HEK293 (cell line): ENCODE results near the gene PGP.

Experiments used
- AEBP2 ChIP-seq: fragments of 450-650 bp; formaldehyde crosslinking; IDR thresholded peaks from 2 replicates; pipeline ENCODE4 v1.5.1; 2016; ENCODE audit warnings: missing biosample characterization, missing genetic modification characterization, borderline replicate concordance
- IKZF3 ChIP-seq: fragments of 450-650 bp; IDR thresholded peaks from 2 replicates; pipeline ENCODE4 v1.5.0; 2018; ENCODE audit warnings: missing biosample characterization, mild to moderate bottlenecking, missing genetic modification characterization, moderate library complexity
- KLF7 ChIP-seq: fragments of 450-650 bp; formaldehyde crosslinking; IDR thresholded peaks from 2 replicates; pipeline ENCODE4 v1.5.1; 2016; ENCODE audit warnings: missing biosample characterization, missing genetic modification characterization, borderline replicate concordance
- MYNN ChIP-seq: fragments of 450-650 bp; formaldehyde crosslinking; IDR thresholded peaks from 2 replicates; pipeline ENCODE4 v1.5.1; 2016; ENCODE audit warnings: missing biosample characterization, missing genetic modification characterization, borderline replicate concordance
- PRDM6 ChIP-seq: fragments of 450-650 bp; formaldehyde crosslinking; IDR thresholded peaks from 2 replicates; pipeline ENCODE4 v1.5.1; 2017; ENCODE audit warnings: missing biosample characterization, missing genetic modification characterization
- SP3 ChIP-seq: fragments of 450-650 bp; formaldehyde crosslinking; IDR thresholded peaks from 2 replicates; pipeline ENCODE4 v1.5.1; 2016; ENCODE audit warnings: missing biosample characterization, missing genetic modification characterization
- ZFP3 ChIP-seq: fragments of 450-650 bp; formaldehyde crosslinking; IDR thresholded peaks from 2 replicates; pipeline ENCODE4 v1.5.1; 2016; ENCODE audit warnings: low read depth, missing biosample characterization, missing genetic modification characterization
- ZNF121 ChIP-seq: fragments of 450-650 bp; formaldehyde crosslinking; IDR thresholded peaks from 2 replicates; pipeline ENCODE4 v1.5.1; 2016; ENCODE audit warnings: missing biosample characterization, missing genetic modification characterization
- ZNF148 ChIP-seq: fragments of 450-650 bp; formaldehyde crosslinking; IDR thresholded peaks from 2 replicates; pipeline ENCODE4 v1.5.0; 2017; ENCODE audit warnings: missing biosample characterization, missing genetic modification characterization, borderline replicate concordance
- ZNF174 ChIP-seq: fragments of 450-650 bp; formaldehyde crosslinking; IDR thresholded peaks from 2 replicates; pipeline ENCODE4 v1.5.0; 2017; ENCODE audit warnings: missing biosample characterization, mild to moderate bottlenecking, missing genetic modification characterization
- ZNF23 ChIP-seq: fragments of 450-650 bp; formaldehyde crosslinking; IDR thresholded peaks from 2 replicates; pipeline ENCODE4 v1.5.1; 2016; ENCODE audit warnings: missing biosample characterization, missing genetic modification characterization, borderline replicate concordance
- ZNF311 ChIP-seq: fragments of 450-650 bp; formaldehyde crosslinking; IDR thresholded peaks from 2 replicates; pipeline ENCODE4 v1.5.1; 2017; ENCODE audit warnings: missing biosample characterization, missing genetic modification characterization, borderline replicate concordance
- ZNF366 ChIP-seq: fragments of 450-650 bp; formaldehyde crosslinking; conservative IDR thresholded peaks from 2 replicates; pipeline ENCODE4 v1.5.1; 2016; ENCODE audit warnings: missing biosample characterization, missing genetic modification characterization
- ZNF404 ChIP-seq: fragments of 450-650 bp; formaldehyde crosslinking; IDR thresholded peaks from 2 replicates; pipeline ENCODE4 v1.5.1; 2017; ENCODE audit warnings: missing biosample characterization, missing genetic modification characterization
- ZNF513 ChIP-seq: fragments of 450-650 bp; IDR thresholded peaks from 2 replicates; pipeline ENCODE4 v1.5.1; 2018; ENCODE audit warnings: missing biosample characterization, missing genetic modification characterization
- ZNF529 ChIP-seq: fragments of 450-650 bp; formaldehyde crosslinking; IDR thresholded peaks from 2 replicates; pipeline ENCODE4 v1.5.1; 2017; ENCODE audit warnings: missing genetic modification characterization, missing biosample characterization; ENCODE audit not compliant: insufficient replicate concordance
- ZNF580 ChIP-seq: fragments of 450-650 bp; formaldehyde crosslinking; IDR thresholded peaks from 2 replicates; pipeline ENCODE4 v1.5.1; 2016; ENCODE audit warnings: missing biosample characterization, missing genetic modification characterization
- ZXDB ChIP-seq: fragments of 450-650 bp; formaldehyde crosslinking; IDR thresholded peaks from 2 replicates; pipeline ENCODE4 v1.5.1; 2016; ENCODE audit warnings: missing biosample characterization, missing genetic modification characterization
- TF ChIP-seq, protein P1 (sequence below): fragments of 450-650 bp; formaldehyde crosslinking; IDR thresholded peaks from 2 replicates; pipeline ENCODE4 v1.5.1; 2016; ENCODE audit warnings: missing biosample characterization, missing genetic modification characterization
- TF ChIP-seq, protein P2 (sequence below): fragments of 450-650 bp; formaldehyde crosslinking; IDR thresholded peaks from 2 replicates; pipeline ENCODE4 v1.5.1; 2016; ENCODE audit warnings: missing biosample characterization, missing genetic modification characterization
- TF ChIP-seq, protein P3 (sequence below): fragments of 450-650 bp; formaldehyde crosslinking; IDR thresholded peaks from 2 replicates; pipeline ENCODE4 v1.5.1; 2016; ENCODE audit warnings: missing biosample characterization, missing genetic modification characterization, low read depth

PGP gene

DNA sequence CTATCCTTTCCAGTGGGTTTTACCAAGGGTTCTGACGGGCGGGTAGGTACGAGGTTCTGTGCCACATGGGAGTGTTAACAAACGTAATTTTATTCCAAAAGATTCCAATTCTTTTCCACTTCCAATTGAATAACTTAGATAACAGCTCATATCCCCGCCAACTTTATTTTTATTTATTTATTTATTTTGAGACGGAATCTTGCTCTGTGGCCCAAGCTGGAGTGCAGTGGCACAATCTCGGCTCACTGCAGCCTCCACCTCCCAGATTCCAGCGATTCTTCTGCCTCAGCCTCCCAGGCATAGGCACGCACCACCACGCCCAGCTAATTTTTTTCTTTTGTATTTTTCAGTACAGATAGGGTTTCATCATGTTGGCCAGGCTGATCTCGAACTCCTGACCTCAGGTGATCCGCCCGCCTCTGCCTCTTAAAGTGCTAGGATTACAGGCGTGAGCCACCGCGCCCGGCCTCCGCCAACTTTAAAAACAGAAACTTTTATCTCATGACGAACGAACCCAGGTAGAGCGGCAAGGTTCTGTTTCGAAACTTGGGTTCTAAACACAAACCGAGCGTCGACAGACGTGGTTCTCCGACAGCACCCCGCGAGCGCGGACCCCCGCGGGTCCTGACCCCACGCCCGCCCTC, 36.1 kb upstream of the PGP start (continued):
- TF ChIP-seq MYNN (tag by site-specific recombination) (peak; percentile 9; the same call in 1 of the 2 replicates), ZNF580 (tag by site-specific recombination) (no peak), AEBP2 (tag by site-specific recombination) (no peak), IKZF3 (no peak), ZXDB (tag by site-specific recombination) (0 out of 2 replicates have a peak, but pooled peaks have one; percentile 17), KLF7 (tag by site-specific recombination) (peak; percentile 76; the same call in 1 of the 2 replicates), ZNF174 (tag by site-specific recombination) (no peak), ZNF404 (no peak), ZNF366 (tag by site-specific recombination) (no peak), ZNF121 (tag by site-specific recombination) (peak; percentile 79), ZNF311 (tag by site-specific recombination) (no peak), PRDM6 (tag by site-specific recombination) (no peak), SP3 (tag by site-specific recombination) (no peak), ZNF529 (tag by site-specific recombination) (no peak), ZNF513 (tag by site-specific recombination) (no peak), ZNF148 (tag by site-specific recombination) (no peak), ZFP3 (tag by site-specific recombination) (no peak), ZNF23 (tag by site-specific recombination) (no peak)
- TF ChIP-seq, protein P1, sequence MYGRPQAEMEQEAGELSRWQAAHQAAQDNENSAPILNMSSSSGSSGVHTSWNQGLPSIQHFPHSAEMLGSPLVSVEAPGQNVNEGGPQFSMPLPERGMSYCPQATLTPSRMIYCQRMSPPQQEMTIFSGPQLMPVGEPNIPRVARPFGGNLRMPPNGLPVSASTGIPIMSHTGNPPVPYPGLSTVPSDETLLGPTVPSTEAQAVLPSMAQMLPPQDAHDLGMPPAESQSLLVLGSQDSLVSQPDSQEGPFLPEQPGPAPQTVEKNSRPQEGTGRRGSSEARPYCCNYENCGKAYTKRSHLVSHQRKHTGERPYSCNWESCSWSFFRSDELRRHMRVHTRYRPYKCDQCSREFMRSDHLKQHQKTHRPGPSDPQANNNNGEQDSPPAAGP = peak; percentile 67
- TF ChIP-seq, protein P2, sequence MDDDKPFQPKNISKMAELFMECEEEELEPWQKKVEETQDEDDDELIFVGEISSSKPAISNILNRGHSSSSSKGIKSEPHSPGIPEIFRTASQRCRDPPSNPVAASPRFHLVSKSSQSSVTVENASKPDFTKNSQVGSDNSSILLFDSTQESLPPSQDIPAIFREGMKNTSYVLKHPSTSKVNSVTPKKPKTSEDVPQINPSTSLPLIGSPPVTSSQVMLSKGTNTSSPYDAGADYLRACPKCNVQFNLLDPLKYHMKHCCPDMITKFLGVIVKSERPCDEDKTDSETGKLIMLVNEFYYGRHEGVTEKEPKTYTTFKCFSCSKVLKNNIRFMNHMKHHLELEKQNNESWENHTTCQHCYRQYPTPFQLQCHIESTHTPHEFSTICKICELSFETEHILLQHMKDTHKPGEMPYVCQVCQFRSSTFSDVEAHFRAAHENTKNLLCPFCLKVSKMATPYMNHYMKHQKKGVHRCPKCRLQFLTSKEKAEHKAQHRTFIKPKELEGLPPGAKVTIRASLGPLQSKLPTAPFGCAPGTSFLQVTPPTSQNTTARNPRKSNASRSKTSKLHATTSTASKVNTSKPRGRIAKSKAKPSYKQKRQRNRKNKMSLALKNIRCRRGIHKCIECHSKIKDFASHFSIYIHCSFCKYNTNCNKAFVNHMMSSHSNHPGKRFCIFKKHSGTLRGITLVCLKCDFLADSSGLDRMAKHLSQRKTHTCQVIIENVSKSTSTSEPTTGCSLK = no peak
- TF ChIP-seq, protein P3, sequence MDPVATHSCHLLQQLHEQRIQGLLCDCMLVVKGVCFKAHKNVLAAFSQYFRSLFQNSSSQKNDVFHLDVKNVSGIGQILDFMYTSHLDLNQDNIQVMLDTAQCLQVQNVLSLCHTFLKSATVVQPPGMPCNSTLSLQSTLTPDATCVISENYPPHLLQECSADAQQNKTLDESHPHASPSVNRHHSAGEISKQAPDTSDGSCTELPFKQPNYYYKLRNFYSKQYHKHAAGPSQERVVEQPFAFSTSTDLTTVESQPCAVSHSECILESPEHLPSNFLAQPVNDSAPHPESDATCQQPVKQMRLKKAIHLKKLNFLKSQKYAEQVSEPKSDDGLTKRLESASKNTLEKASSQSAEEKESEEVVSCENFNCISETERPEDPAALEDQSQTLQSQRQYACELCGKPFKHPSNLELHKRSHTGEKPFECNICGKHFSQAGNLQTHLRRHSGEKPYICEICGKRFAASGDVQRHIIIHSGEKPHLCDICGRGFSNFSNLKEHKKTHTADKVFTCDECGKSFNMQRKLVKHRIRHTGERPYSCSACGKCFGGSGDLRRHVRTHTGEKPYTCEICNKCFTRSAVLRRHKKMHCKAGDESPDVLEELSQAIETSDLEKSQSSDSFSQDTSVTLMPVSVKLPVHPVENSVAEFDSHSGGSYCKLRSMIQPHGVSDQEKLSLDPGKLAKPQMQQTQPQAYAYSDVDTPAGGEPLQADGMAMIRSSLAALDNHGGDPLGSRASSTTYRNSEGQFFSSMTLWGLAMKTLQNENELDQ (tag by site-specific recombination) = no peak
